ENCODE measurements around the gene KCTD13. TPM values are rescaled to one million over a fixed set of nuclear protein-coding genes. Genes with fewer than 3 reads are reported as not detected.
A peak's percentile ranks its signal among the peaks of the same experiment; 100 is the strongest.

KCTD13 gene
- total RNA-seq, 1 donor from 2014 or later = 31.4 TPM

- Mint-ChIP-seq H3K9me3 (ENCODE audit: low read depth) (no peaks in the 10 kb centered on the region), H3K27ac (no peak within 1 kb of the TSS), H3K4me1 (ENCODE audit: low read depth) (peaks cover 13% of the 10 kb centered on the region), H3K36me3 (ENCODE audit: insufficient read depth) (no peaks in the 10 kb centered on the region), H3K4me3 (ENCODE audit: low read depth) (peak within 1 kb of the TSS; percentile 72), H3K27me3 (peaks cover 35% of the 10 kb centered on the region)
- DNase-seq (ENCODE audit: low spot score, unreplicated experiment) = no peak
- peak; percentile 31 for TF ChIP-seq CTCF (IDR thresholded peaks at IDR 0.05; ENCODE audit: unreplicated experiment)
Observed at GRCh38 chr16:29899516-29900101, 26.4 kb downstream of the KCTD13 start, which contains the start of gene SEZ6L2. Gene SEZ6L2 (minus strand): TSS chr16:29899550. CDS start chr16:29899019, 531 bp downstream.

DNA sequence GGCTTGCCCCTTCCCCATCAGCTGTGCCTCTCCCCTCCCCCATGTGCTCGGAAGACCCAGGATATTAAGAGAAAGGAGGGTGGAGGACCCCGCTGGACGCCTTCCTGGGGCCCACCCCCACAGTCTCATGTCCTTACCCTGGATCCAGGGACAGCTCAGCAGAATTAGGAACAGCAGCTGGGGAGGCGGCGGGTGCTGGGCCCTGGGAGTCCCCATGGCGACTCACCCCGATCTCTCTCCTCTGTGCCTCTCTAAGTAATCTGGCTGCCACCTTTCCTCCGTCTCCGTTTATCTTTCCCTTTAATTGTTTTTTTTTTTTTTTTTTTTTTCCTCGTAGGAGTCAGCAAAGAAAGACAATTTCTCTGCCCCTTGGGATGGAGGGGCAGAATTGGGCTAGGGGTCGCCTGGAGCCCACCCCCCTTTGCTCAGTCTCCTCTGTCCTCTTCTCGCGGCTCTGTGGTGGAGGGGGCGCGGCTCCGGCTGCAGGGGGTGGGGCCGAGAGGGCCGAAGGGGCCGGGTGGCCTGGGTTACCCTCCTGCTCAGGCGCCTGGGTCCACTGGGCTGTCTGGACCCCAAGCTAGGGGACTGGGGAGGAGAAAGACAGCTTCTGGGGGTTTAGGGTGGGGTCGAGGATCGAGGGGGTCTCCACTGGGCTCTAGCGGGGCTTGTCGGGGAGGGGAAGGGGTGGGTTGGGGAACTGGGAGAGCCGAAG lies 27.1 kb downstream of the KCTD13 start:
- Mint-ChIP-seq H3K4me3 (ENCODE audit: low read depth) (peak overlapping the region; percentile 67), H3K27me3 (peaks cover 35% of the 10 kb centered on the region), H3K36me3 (ENCODE audit: insufficient read depth) (no peaks in the 10 kb centered on the region), H3K27ac (no peak overlapping the region), H3K4me1 (ENCODE audit: low read depth) (peaks cover 13% of the 10 kb centered on the region), H3K9me3 (ENCODE audit: low read depth) (no peaks in the 10 kb centered on the region)
- no peak for DNase-seq (ENCODE audit: low spot score, unreplicated experiment)
- TF ChIP-seq CTCF (IDR thresholded peaks at IDR 0.05; ENCODE audit: unreplicated experiment) = no peak

DNA sequence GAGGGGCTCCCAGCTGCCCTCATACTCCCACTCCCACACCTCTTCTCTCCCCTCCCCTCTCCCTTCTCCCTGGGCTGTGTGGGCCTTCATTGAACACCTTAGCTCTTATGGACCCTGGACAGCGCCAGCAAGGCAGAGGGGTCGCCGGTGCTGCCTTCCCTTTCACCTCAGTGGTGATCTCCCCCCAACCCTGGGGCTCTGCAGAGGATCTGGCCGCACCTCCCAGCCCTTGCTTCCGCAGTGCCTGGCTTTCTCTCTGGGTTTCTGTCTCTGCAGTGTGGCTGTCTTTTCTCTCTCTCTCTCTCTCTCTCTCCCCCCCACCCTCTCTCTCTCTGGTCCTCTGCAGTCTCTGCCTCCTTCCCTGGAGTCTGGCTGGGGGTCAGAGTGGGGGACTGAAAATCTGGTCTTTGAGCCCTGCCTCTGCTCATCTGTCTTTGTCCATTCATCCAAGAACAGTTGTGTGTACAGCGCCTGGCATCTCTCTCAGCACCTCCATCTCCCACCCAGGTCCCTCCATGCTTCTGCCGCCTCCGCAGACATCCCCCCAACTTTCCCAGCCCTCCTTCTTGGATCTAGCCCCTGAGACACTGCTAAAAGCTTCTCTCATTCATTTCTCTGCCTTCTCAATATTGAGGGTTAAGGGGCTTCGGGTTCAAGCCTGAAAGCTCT lies 27.8 kb downstream of the KCTD13 start:
- Mint-ChIP-seq H3K36me3 (ENCODE audit: insufficient read depth) (no peaks in the 10 kb centered on the region), H3K27me3 (peaks cover 30% of the 10 kb centered on the region), H3K27ac (no peak overlapping the region), H3K4me3 (ENCODE audit: low read depth) (peak overlapping the region; percentile 67), H3K9me3 (ENCODE audit: low read depth) (no peaks in the 10 kb centered on the region), H3K4me1 (ENCODE audit: low read depth) (peaks cover 13% of the 10 kb centered on the region)
- no peak for TF ChIP-seq CTCF (IDR thresholded peaks at IDR 0.05; ENCODE audit: unreplicated experiment)
- no peak for DNase-seq (ENCODE audit: low spot score, unreplicated experiment)

DNA sequence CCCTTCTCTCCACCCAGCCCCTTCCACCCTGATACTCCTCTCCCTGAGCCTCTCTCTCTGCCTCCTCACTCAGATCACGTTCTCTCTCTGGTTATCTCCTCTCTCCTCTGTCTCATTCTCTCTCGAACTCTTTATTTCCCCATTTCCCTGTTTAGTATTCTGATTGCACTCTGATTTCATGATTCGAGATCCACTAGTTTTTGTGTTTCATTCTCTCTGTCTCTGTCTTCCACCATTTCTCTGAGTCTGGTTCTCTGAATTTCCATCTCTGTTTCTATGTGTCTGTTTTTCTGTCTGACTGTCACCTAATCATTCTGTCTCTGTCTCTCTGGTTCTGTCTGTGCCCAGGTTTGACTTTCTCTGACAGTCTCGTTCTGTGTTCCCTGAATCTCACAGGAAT lies 28.7 kb downstream of the KCTD13 start:
- DNase-seq (ENCODE audit: low spot score, unreplicated experiment) = no peak
- Mint-ChIP-seq H3K4me3 (ENCODE audit: low read depth) (no peak overlapping the region), H3K9me3 (ENCODE audit: low read depth) (no peaks in the 10 kb centered on the region), H3K4me1 (ENCODE audit: low read depth) (peaks cover 13% of the 10 kb centered on the region), H3K27me3 (peaks cover 30% of the 10 kb centered on the region), H3K27ac (no peak overlapping the region), H3K36me3 (ENCODE audit: insufficient read depth) (no peaks in the 10 kb centered on the region)
- no peak for TF ChIP-seq CTCF (IDR thresholded peaks at IDR 0.05; ENCODE audit: unreplicated experiment)

- Mint-ChIP-seq H3K36me3 (ENCODE audit: insufficient read depth) (no peaks in the 10 kb centered on the region), H3K27me3 (peaks cover 27% of the 10 kb centered on the region)
- DNase-seq (ENCODE audit: low spot score, unreplicated experiment) = no peak
Observed at GRCh38 chr16:29896841-29897240, 29.2 kb downstream of the KCTD13 start.

More at GRCh38 chr16:29896841-29897240, 29.2 kb downstream of the KCTD13 start:
- Mint-ChIP-seq H3K9me3 (ENCODE audit: low read depth) (no peaks in the 10 kb centered on the region), H3K4me1 (ENCODE audit: low read depth) (peaks cover 15% of the 10 kb centered on the region), H3K4me3 (ENCODE audit: low read depth) (no peak overlapping the region), H3K27ac (no peak overlapping the region)
- TF ChIP-seq CTCF (IDR thresholded peaks at IDR 0.05; ENCODE audit: unreplicated experiment) = no peak

Data from progenitor cell of endocrine pancreas (in vitro differentiated cells).